GM12878 (cell line): ENCODE results near the gene KDM3B. TPM values are rescaled to one million over a fixed set of nuclear protein-coding genes. Genes with fewer than 3 reads are reported as not detected.

Experiments used
- ATAC-seq: fragments of 200-7000 bp; cut with Tn5 transposase; 3 replicates; pipeline ENCODE4 v1.9.1; 2020; ENCODE audit warnings: mild to moderate bottlenecking, moderate library complexity
- BruUV-seq: library from RNA; stranded (reverse); fragments of 400-500 nt; replicated peaks from 2 replicates; lab custom pipeline; 2021; lab: Mats Ljungman, UMichigan
- CTCF ChIA-PET: fragments of 300-600 bp; sonication (Branson Sonifier 250); formaldehyde crosslinking; extraction: SDS; loops from one replicate; lab custom pipeline; 2021; ENCODE audit warnings: inconsistent platforms; lab: Yijun Ruan, JAX
- POLR2A ChIA-PET: fragments of 350-600 bp; formaldehyde crosslinking; extraction: SDS; loops from one replicate; lab custom pipeline; 2021; ENCODE audit warnings: inconsistent platforms; lab: Charles Lee
- RAD21 ChIA-PET: fragments of 300-600 bp; sonication (Branson Sonifier 250); formaldehyde crosslinking; loops from one replicate; lab custom pipeline; 2023; ENCODE audit warnings: antibody characterized with exemption; ENCODE audit not compliant: unreplicated experiment; lab: Charles Lee
- SMC1A ChIA-PET: fragments of 300-600 bp; sonication (Branson Sonifier 250); formaldehyde crosslinking; loops from one replicate; lab custom pipeline; 2023; ENCODE audit not compliant: unreplicated experiment, uncharacterized antibody; lab: Charles Lee
- DNase-seq: peaks from one replicate; pipeline ENCODE4 v3.0.0-alpha.2; 2011; ENCODE audit warnings: low read depth, low spot score
- FAIRE-seq: peaks from 3 replicates; lab custom pipeline; 2011; peaks lifted over from hg19 to GRCh38; lab: Jason Lieb, UNC
- H2AFZ ChIP-seq: 2 replicates; pipeline ENCODE4 v1.6.0; 2011; ENCODE audit warnings: low read depth, low read length, control low read depth; ENCODE audit not compliant: control insufficient read depth
- H3K27ac ChIP-seq: 2 replicates; pipeline ENCODE4 v1.5.1; 2011; ENCODE audit warnings: control low read depth; ENCODE audit not compliant: control insufficient read depth, insufficient read depth
- H3K27me3 ChIP-seq, 2 experiments: replicated peaks in 1 of 2; 2 replicates each; pipeline versions ENCODE4 v1.6.0 to v1.6.1; 2011; ENCODE audit warnings: low read length in 1 of 2; ENCODE audit not compliant: control insufficient read depth in 2 of 2, insufficient read depth in 2 of 2
- H3K36me3 ChIP-seq, 2 experiments: 2 replicates each; pipeline ENCODE4 v1.5.1; 2011; ENCODE audit warnings: low read length in 1 of 2; ENCODE audit not compliant: control insufficient read depth in 2 of 2, insufficient read depth in 2 of 2
- H3K4me1 ChIP-seq: 2 replicates; pipeline ENCODE4 v1.6.1; 2011; ENCODE audit warnings: mild to moderate bottlenecking, low read length, moderate library complexity, mixed read lengths; ENCODE audit not compliant: control insufficient read depth, insufficient read depth
- H3K4me2 ChIP-seq: 2 replicates; pipeline ENCODE4 v1.6.0; 2011; ENCODE audit warnings: control low read depth; ENCODE audit not compliant: control insufficient read depth, insufficient read depth
- H3K4me3 ChIP-seq: fragments of 200-600 bp; sonication (generic); 2 replicates; pipeline ENCODE4 v1.5.1; 2016
- H3K79me2 ChIP-seq: 2 replicates; pipeline ENCODE4 v1.6.0; 2011; ENCODE audit warnings: low read length; ENCODE audit not compliant: control insufficient read depth, insufficient read depth
- H3K9ac ChIP-seq: 2 replicates; pipeline ENCODE4 v1.8.0; 2011; ENCODE audit warnings: low read length, control low read depth, mixed read lengths; ENCODE audit not compliant: control insufficient read depth, insufficient read depth
- H3K9me3 ChIP-seq: replicated peaks from 3 replicates; pipeline ENCODE4 v1.5.1; 2011; ENCODE audit warnings: mild to moderate bottlenecking, low read length; ENCODE audit not compliant: control insufficient read depth, insufficient read depth
- H4K20me1 ChIP-seq: 2 replicates; pipeline ENCODE4 v1.6.0; 2011; ENCODE audit not compliant: control insufficient read depth, insufficient read depth
- E2F4 ChIP-seq: IDR thresholded peaks from 2 replicates; pipeline ENCODE4 v1.6.1; 2012; ENCODE audit warnings: low read depth, low read length, improper control_type of control experiment
- ELK1 ChIP-seq: IDR thresholded peaks from 2 replicates; pipeline ENCODE4 v1.6.1; 2012; ENCODE audit warnings: low read depth, low read length, improper control_type of control experiment
- FOS ChIP-seq: IDR thresholded peaks from 3 replicates; pipeline ENCODE4 v1.6.1; 2011; ENCODE audit warnings: borderline replicate concordance; ENCODE audit not compliant: insufficient read length; ENCODE audit errors: extremely low read depth
- POLR2A ChIP-seq: IDR thresholded peaks from 2 replicates; pipeline ENCODE4 v1.6.1; 2011; ENCODE audit warnings: low read depth, mild to moderate bottlenecking, low read length
- RFX5 ChIP-seq: IDR thresholded peaks from 2 replicates; pipeline ENCODE4 v1.6.1; 2011; ENCODE audit warnings: low read depth, low read length, improper control_type of control experiment
- SMC3 ChIP-seq: IDR thresholded peaks from 2 replicates; pipeline ENCODE4 v1.6.1; 2011; ENCODE audit warnings: low read length, improper control_type of control experiment, borderline replicate concordance
- ZBED1 ChIP-seq: IDR thresholded peaks from 2 replicates; pipeline ENCODE4 v1.6.1; 2016; ENCODE audit warnings: borderline replicate concordance
- WGBS: methylation state at CpG from one replicate; pipeline ENCODE4 v1.1.6; 2016; ENCODE audit warnings: low lambda C conversion rate; ENCODE audit not compliant: insufficient replicate concordance, insufficient coverage; ENCODE audit errors: missing lambda C conversion rate; 5-methylcytosine and 5-hydroxymethylcytosine counted together
- in situ Hi-C: fragments of 300-500 bp; cut with MboI; formaldehyde crosslinking; loops from 9 replicates; pipeline ENCODE4 v1.14.3; 2018; ENCODE audit warnings: mixed read lengths
- intact Hi-C: fragments of 100-400 bp; cut with micrococcal nuclease; formaldehyde crosslinking; loops from one replicate; pipeline ENCODE4 v1.14.2; 2022; ENCODE audit not compliant: unreplicated experiment
- polyA plus RNA-seq, 11 experiments: library from polyadenylated mRNA; depleted of rRNA in 4 of 11; unstranded in 6 of 11; stranded (reverse) in 5 of 11; fragments of >200 nt; fragmentation: Nextera tagmentation in 4 of 11; fragmentation: Illumina TruSeq in 1 of 11; extraction: Ambion mirVana in 4 of 11; extraction: Trizol in 1 of 11; gene quantifications; 1 replicate in 1 of 11; 2 replicates in 10 of 11; pipeline versions ENCODE4 v1.2.1 to v1.2.3, GENCODE V29; 2011 to 2016; ENCODE audit warnings: inconsistent platforms in 2 of 11, missing spikeins in 2 of 11, low read depth in 1 of 11
- total RNA-seq, 4 experiments: library from RNA; depleted of rRNA in 3 of 4; stranded (reverse); fragments of >200 nt in 3 of 4; fragmentation: Illumina TruSeq in 1 of 4; extraction: Trizol in 1 of 4; gene quantifications; 2 replicates each; pipeline versions ENCODE4 v1.2.1 to v1.2.3, GENCODE V29; 2013 to 2021

KDM3B gene
- total and polyA plus RNA-seq, 10 of the 15 experiments (the other 5 are each of a cell fraction or from before 2014, with no cell fraction given): 8.5 to 45.7 (median 29.0) TPM

GRCh38 chr5:138346889-138347288 is 5.6 kb upstream of the KDM3B start:
- in situ Hi-C loops (no loop called here), intact Hi-C loops (no loop called here)
- no peak overlapping the region for H2AFZ ChIP-seq
- RAD21 ChIA-PET: no interaction called here
- no peak for TF ChIP-seq FOS
- no peak for TF ChIP-seq ELK1
- TF ChIP-seq E2F4: no peak
- TF ChIP-seq RFX5: no peak
- 0 out of 2 replicates have a peak, but pooled peaks have one; percentile 25 for TF ChIP-seq POLR2A
- no peak for TF ChIP-seq ZBED1
- TF ChIP-seq SMC3: no peak
- ATAC-seq (no peak), DNase-seq (no peak), FAIRE-seq (no peak)
- H3K9ac ChIP-seq: no peak overlapping the region
- H3K27me3 ChIP-seq: no peaks in the 10 kb centered on the region
- CTCF ChIA-PET: interaction anchor here (0.6 kb wide), 1 partner anchor 434 kb away, joined by 4 read pairs; no protein-coding TSS in a partner anchor
- no peaks in the 10 kb centered on the region for H4K20me1 ChIP-seq
- H3K27ac ChIP-seq: no peak overlapping the region
- H3K9me3 ChIP-seq: no peaks in the 10 kb centered on the region
- no TSS peak for BruUV-seq
- WGBS: 94% methylated on average over 14 of the region's 14 CpGs
- H3K36me3 ChIP-seq: peaks cover 17% of the 10 kb centered on the region in 2 experiments; a peak in 3 of 4 replicates
- no peak overlapping the region for H3K4me2 ChIP-seq
- SMC1A ChIA-PET: no interaction called here
- no peaks in the 10 kb centered on the region for H3K4me1 ChIP-seq
- H3K4me3 ChIP-seq: no peak overlapping the region
- POLR2A ChIA-PET: interaction anchor here (0.8 to 8.9 kb wide), 2 partner anchors 9 to 134 kb away, joined by 4 to 143 read pairs; partner anchors contain the start of genes CDC23 and FAM53C
- H3K79me2 ChIP-seq: no peaks in the 10 kb centered on the region
